ENCODE results near the gene SNRPA. TPM values are rescaled to one million over a fixed set of nuclear protein-coding genes. Genes with fewer than 3 reads are reported as not detected.

Gene SNRPA
- total RNA-seq, 1 donor, result 20.6 TPM

GRCh38 chr19:40704491-40705361 is 46.3 kb upstream of the SNRPA start:
- H4K20me1 ChIP-seq (ENCODE audit: insufficient read depth, low read length), result no peaks in the 10 kb centered on the region
- no peak for TF ChIP-seq CTCF (IDR thresholded peaks at IDR 0.05; ENCODE audit: extremely low read depth, low read depth, low read length)
- H3K4me2 ChIP-seq (ENCODE audit: insufficient read depth, low read length), result no peak overlapping the region
- H2AFZ ChIP-seq (ENCODE audit: low read length), result no peak overlapping the region
- no peaks in the 10 kb centered on the region for H3K79me2 ChIP-seq (ENCODE audit: insufficient read depth, low read length)
- peaks cover 44% of the 10 kb centered on the region for H3K36me3 ChIP-seq (ENCODE audit: insufficient read depth, low read length)
- peaks cover 7% of the 10 kb centered on the region for H3K4me1 ChIP-seq (ENCODE audit: insufficient read depth, low read length)
- no peaks in the 10 kb centered on the region for H3K9me3 ChIP-seq (ENCODE audit: low read depth, low read length)
- H3K27ac ChIP-seq (ENCODE audit: low read depth, low read length), result no peak overlapping the region
- peak; percentile 73 for DNase-seq (ENCODE audit: insufficient read length, low spot score, missing footprints)
- no peaks in the 10 kb centered on the region for H3K27me3 ChIP-seq (ENCODE audit: insufficient read depth, low read length)
- no peak overlapping the region for H3K4me3 ChIP-seq (ENCODE audit: insufficient read depth, low read length)

- Histone ChIP-seq H3K27me3 (ENCODE audit: insufficient read depth, low read length) (no peaks in the 10 kb centered on the region), H3K9me3 (ENCODE audit: low read depth, low read length) (no peaks in the 10 kb centered on the region), H2AFZ (ENCODE audit: low read length) (no peak overlapping the region), H3K36me3 (ENCODE audit: insufficient read depth, low read length) (peaks cover 45% of the 10 kb centered on the region), H3K4me2 (ENCODE audit: insufficient read depth, low read length) (no peak overlapping the region), H3K4me3 (ENCODE audit: insufficient read depth, low read length) (no peak overlapping the region), H3K79me2 (ENCODE audit: insufficient read depth, low read length) (no peaks in the 10 kb centered on the region), H4K20me1 (ENCODE audit: insufficient read depth, low read length) (no peaks in the 10 kb centered on the region), H3K4me1 (ENCODE audit: insufficient read depth, low read length) (peaks cover 7% of the 10 kb centered on the region), H3K27ac (ENCODE audit: low read depth, low read length) (peak overlapping the region; percentile 60)
- no peak for TF ChIP-seq CTCF (IDR thresholded peaks at IDR 0.05; ENCODE audit: extremely low read depth, low read depth, low read length)
- DNase-seq (ENCODE audit: insufficient read length, low spot score, missing footprints), result peak; percentile 69
These were observed 45.7 kb upstream of the SNRPA start for GRCh38 chr19:40705362-40705651.

GRCh38 chr19:40705950-40706619 is 44.9 kb upstream of the SNRPA start:
- Histone ChIP-seq H3K27ac (ENCODE audit: low read depth, low read length) (no peak overlapping the region), H3K27me3 (ENCODE audit: insufficient read depth, low read length) (no peaks in the 10 kb centered on the region), H3K4me1 (ENCODE audit: insufficient read depth, low read length) (peaks cover 7% of the 10 kb centered on the region), H3K9me3 (ENCODE audit: low read depth, low read length) (no peaks in the 10 kb centered on the region), H3K4me2 (ENCODE audit: insufficient read depth, low read length) (no peak overlapping the region), H3K36me3 (ENCODE audit: insufficient read depth, low read length) (peaks cover 39% of the 10 kb centered on the region), H3K4me3 (ENCODE audit: insufficient read depth, low read length) (no peak overlapping the region), H4K20me1 (ENCODE audit: insufficient read depth, low read length) (no peaks in the 10 kb centered on the region), H3K79me2 (ENCODE audit: insufficient read depth, low read length) (no peaks in the 10 kb centered on the region), H2AFZ (ENCODE audit: low read length) (no peak overlapping the region)
- TF ChIP-seq CTCF (IDR thresholded peaks at IDR 0.05; ENCODE audit: extremely low read depth, low read depth, low read length), result no peak
- DNase-seq (ENCODE audit: insufficient read length, low spot score, missing footprints), result no peak

GRCh38 chr19:40707615-40708014 is 43.4 kb upstream of the SNRPA start:
- Histone ChIP-seq H3K4me2 (ENCODE audit: insufficient read depth, low read length) (no peak overlapping the region), H3K9me3 (ENCODE audit: low read depth, low read length) (no peaks in the 10 kb centered on the region), H3K36me3 (ENCODE audit: insufficient read depth, low read length) (peaks cover 30% of the 10 kb centered on the region), H3K4me3 (ENCODE audit: insufficient read depth, low read length) (no peak overlapping the region), H3K27me3 (ENCODE audit: insufficient read depth, low read length) (no peaks in the 10 kb centered on the region), H3K4me1 (ENCODE audit: insufficient read depth, low read length) (peaks cover 7% of the 10 kb centered on the region), H2AFZ (ENCODE audit: low read length) (no peak overlapping the region), H3K27ac (ENCODE audit: low read depth, low read length) (no peak overlapping the region), H3K79me2 (ENCODE audit: insufficient read depth, low read length) (peaks cover under 1% of the 10 kb centered on the region), H4K20me1 (ENCODE audit: insufficient read depth, low read length) (no peaks in the 10 kb centered on the region)
- DNase-seq (ENCODE audit: insufficient read length, low spot score, missing footprints), result no peak
- no peak for TF ChIP-seq CTCF (IDR thresholded peaks at IDR 0.05; ENCODE audit: extremely low read depth, low read depth, low read length)
